Measurements from ENCODE around the gene ATR.

- TF ChIP-seq, protein P1, sequence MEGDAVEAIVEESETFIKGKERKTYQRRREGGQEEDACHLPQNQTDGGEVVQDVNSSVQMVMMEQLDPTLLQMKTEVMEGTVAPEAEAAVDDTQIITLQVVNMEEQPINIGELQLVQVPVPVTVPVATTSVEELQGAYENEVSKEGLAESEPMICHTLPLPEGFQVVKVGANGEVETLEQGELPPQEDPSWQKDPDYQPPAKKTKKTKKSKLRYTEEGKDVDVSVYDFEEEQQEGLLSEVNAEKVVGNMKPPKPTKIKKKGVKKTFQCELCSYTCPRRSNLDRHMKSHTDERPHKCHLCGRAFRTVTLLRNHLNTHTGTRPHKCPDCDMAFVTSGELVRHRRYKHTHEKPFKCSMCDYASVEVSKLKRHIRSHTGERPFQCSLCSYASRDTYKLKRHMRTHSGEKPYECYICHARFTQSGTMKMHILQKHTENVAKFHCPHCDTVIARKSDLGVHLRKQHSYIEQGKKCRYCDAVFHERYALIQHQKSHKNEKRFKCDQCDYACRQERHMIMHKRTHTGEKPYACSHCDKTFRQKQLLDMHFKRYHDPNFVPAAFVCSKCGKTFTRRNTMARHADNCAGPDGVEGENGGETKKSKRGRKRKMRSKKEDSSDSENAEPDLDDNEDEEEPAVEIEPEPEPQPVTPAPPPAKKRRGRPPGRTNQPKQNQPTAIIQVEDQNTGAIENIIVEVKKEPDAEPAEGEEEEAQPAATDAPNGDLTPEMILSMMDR (conservative IDR thresholded peaks at IDR 0.05; ENCODE audit: low read depth, low read length), result peak; percentile 63
- TF ChIP-seq EZH2 (IDR thresholded peaks at IDR 0.05; ENCODE audit: borderline replicate concordance, low read depth, low read length, poor library complexity, severe bottlenecking), result no peak
Observed at GRCh38 chr3:142586803-142587406, 8.4 kb upstream of the ATR start.
